HG03196 (cell line): Measurements from ENCODE around the gene NINJ2.

Experiments used
- ATAC-seq: cut with Tn5 transposase; IDR thresholded peaks from one replicate; pipeline ENCODE4 v1.9.1; 2021; ENCODE audit not compliant: unreplicated experiment

The NINJ2 gene

DNA sequence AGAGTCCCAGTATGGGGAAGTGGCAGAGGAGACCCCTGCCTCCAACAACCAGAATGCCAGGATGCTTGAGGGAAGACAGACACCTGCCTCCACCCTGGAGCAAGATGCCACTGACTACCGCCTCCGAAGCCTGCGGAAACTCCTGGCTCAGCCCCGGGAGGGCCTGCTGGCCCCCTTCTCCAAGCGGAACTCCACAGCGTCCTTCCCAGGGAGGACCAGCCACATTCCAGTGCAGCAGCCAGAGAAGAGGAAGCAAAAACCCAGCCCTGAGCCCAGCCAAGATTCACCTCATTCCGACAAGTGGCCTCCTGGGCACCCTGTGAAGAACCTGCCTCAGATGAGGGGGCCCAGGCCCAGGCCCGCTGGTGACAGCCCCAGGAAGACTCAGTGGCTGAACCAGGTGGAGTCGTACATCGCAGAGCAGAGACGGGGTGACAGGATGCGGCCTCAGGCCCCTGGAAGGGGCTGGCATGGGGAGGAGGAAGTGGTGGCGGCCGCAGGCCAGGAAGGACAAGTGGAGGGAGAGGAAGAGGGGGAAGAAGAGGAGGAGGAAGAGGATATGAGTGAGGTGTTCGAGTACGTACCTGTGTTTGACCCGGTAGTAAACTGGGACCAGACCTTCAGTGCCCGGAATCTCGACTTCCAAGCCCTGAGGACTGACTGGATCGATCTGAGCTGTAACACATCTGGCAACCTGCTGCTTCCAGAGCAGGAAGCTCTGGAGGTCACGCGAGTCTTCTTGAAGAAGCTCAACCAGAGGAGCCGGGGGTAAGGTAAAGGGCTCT, 109.8 kb downstream of the NINJ2 start:
- peak; percentile 53 for ATAC-seq

DNA sequence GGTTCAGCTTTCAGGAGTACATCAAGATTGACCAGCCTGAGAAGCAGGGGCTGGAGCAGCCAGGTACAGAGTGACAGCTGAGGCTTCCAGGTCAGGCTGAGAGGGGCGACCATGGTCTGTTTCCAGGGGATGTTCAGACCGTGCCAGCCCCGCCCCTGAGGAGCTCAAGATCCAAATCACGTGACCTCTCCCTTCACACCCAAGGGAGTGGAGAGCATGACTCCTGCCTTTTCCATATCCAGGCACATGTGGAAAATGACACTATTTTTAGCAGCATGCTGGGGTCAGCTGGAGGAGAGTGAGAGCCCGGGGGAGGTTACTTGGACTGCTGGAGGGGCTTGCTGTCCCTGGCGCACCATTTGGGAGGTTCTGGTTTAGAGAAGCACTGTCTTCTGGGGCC, 110.8 kb downstream of the NINJ2 start:
- no peak for ATAC-seq

- no peak for ATAC-seq
These were observed 112.6 kb downstream of the NINJ2 start for GRCh38 chr12:550473-551260.

- no peak for ATAC-seq
These were observed 113.7 kb downstream of the NINJ2 start for GRCh38 chr12:549476-550082.

DNA sequence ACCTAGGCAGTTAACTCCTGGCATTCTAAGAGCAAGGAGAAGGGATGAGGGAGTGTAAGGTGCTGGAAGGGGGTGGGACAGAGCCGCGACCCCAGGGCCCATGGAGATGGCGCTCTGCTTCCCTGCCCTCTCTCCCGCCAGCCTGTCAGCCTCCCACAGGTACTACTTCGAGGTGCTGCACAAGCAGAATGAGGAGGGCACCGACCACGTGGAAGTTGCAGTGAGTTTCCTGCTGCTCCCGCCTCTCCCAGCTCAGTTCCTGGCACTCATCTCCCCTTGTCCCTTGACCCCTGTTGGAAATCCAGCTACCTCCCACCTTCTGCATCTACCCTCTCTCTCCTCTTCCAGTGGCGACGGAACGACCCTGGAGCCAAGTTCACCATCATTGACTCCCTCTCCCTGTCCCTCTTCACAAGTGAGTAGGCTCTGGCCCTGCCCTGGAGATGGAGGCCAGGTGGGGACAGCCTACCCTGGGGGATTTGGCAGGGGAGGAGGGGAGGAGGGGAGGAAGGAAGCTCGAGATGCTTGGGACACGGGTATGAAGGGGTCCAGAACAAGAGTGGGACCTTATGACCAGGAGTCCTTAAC, 115.3 kb downstream of the NINJ2 start:
- ATAC-seq: no peak

GRCh38 chr12:546920-547845, 116.1 kb downstream of the NINJ2 start:
- no peak for ATAC-seq

GRCh38 chr12:546265-546919, 116.9 kb downstream of the NINJ2 start:
- no peak for ATAC-seq

DNA sequence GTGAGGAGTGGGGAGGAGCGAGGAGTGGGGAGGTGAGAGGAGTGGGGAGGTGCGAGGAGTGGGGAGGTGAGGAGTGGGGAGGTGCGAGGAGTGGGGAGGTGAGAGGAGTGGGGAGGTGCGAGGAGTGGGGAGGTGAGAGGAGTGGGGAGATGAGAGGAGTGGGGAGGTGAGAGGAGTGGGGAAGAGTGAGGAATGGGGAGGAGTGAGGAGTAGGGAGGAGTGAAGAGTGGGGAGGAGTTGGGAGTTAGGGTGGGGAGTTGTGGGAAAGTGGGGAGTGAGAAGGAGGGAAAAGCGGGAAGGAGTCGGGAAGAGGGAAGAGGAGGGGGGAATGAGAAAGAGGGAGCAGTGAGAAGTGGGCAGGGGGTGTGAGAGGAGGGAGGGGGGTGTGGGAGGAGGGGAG, 117.4 kb downstream of the NINJ2 start:
- ATAC-seq: no peak

DNA sequence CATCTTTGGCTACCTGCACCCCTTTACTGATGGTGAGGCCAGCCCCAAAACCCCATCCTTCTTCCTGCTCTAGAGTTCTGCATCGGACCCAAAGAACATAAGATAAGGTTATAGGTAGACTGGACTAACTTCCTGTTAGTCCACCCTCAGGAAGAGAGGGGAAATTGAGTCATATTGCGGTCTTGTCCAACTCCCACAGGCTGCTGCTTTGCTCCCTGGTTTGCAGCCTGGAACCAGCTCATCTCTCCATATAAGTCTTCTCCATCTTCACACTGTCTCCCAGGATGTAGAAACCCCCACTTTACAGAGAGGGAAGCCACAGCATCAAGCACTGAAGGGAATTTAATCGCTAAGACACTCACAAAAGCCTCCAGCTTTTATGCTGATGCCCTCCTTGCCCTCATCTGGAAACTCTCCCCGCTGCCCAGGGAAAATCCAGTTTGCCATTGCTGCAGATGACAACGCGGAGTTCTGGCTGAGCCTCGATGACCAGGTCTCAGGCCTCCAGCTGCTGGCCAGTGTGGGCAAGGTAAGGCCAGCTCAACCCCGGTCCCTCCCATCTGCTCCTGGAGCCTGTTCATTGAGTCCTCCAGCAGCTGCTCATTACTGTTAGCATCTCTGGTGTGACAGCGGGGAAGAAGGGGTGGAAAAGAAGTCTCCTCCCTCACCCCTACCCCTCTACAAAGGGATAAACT, 118.2 kb downstream of the NINJ2 start:
- no peak for ATAC-seq

DNA sequence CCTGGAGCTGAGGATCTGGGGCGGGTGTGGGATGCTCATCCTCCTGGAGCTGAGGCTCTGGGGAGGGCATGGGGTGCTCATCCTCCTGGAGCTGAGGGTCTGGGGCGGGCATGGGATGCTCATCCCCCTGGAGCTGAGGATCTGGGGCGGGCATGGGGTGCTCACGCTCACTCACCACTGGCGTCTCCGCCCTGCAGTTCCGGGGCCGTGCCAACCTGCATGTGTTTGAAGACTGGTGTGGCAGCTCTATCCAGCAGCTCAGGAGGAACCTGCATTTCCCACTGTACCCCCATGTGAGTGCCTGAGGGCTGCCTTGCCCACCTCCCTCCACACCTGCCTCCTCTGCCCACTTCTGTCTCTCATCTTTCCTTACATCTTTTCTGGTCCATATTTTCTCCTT, 119.1 kb downstream of the NINJ2 start:
- ATAC-seq: no peak

DNA sequence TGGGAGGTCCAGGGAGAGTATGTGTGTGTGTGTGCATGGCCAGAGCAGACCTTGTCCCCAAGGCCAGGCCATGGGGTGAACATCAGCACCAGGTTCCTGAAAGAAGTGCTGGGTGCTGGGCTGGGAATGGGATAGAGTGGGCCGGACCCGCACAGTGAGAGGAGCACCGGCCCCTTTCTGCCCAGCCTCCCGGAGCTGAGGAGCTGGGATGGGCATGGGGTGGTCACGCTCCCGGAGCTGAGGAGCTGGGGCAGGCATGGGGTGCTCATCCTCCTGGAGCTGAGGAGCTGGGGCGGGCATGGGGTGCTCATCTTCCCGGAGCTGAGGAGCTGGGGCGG, 120.2 kb downstream of the NINJ2 start:
- ATAC-seq: no peak

DNA sequence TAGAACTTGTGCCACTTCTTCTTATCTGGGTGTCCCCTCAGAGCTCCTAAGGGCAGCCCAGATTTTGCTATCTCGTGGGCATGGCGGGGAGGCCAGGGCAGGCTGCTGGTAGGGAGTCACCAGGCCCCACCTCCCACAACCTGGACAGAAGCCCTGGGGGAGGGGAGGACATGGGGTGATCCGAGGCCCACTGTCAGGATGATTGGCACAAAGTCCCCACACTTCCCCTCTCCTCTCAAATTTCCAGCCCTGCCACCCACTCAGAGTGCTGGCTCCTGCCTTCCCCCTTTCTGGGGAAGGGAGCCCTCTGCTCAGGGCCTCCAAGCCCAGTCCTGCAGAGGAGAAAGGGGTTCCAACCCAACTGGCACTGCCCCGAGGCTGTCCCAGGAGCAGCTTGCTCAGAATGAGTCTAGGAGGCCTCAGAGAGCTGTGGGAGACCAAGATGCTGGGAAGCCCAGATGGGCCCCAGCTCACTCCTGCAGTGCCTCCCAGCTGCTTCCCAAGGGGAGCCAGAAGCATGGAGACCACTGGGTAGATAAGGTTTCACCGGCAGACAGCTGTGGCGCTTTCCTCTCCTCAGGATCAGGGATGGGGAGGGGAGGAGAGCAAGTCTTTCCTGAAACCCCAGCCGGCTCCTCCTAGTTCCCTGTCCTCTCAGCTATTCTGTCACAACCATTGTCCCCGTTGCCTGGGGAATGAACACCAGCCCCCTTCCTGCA, 120.7 kb downstream of the NINJ2 start:
- ATAC-seq: no peak

- ATAC-seq: no peak
These were observed 121.4 kb downstream of the NINJ2 start for GRCh38 chr12:541676-542324.

DNA sequence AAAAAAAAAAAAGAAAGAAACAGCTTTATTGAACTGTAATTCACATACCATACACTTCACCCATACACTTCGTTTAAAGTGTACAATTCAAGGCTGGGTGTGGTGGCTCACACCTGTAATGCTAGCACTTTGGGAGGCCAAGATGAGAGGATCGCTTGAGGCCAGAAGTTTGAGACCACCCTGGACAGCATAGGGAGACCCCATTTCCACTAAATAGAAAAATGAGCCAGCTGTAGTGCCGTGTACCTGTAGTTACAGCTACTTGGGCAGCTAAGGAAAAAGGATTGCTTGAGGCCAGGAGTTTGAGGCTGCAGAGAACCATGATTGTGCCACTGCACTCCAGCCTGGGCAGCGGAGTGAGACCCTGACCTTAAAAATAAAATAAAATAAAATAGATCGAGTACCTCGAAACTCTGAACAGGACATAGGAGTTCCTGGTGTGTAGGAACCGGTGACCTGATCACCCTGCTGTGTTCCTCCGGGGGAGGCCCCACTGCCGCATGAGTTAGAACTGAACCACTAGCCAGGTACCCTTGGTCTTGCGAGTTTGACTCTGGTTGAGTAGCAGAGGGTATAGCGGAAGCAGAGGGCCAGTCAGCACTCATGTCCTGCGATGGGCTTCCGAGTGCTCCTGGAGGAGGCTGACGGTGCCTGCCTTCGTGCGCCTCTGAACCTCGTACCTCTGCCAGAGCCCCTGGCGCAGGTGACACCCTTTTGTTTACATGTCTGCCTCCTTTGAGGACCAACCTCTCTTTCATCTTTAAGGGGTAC, 123.5 kb downstream of the NINJ2 start:
- ATAC-seq: no peak

DNA sequence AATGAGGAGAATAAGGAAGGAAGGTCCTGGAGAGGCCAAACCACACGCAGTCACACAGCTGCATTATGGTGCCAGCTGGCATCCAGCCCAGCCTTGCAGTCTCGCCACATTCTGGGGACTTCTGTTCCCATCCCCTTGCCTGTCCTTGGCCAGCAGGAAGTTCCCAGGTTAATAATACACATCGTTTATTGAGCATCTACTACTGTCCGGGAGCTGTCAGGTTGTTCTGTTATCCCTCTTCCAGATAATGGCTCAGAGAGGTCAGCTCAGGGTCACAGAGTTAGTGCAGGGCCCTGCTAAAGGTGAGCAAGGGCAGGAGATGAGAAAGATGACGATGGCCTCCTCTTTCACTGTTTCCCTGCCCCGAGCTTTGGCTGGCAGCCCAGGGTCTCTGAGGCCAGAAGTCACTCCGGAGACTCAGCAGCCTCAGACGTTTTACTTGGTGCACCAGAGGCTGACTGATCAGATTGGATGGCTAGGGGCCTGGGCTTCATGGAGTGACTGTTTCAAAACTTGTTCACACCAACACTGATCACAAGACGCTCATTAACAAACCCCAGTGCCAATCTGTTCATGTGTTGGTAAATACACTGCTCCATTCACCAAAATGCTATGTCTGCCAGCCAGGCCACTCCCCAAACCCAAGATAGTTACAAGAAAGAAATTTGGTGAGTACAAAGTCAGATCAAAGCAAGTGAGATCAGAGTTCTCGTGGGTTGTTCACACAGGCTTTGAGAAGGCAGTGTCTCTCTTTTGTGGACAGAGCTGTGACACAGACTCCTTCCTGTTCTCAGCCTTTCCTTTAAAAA, 124.3 kb downstream of the NINJ2 start:
- no peak for ATAC-seq

- no peak for ATAC-seq
These were observed 125.5 kb downstream of the NINJ2 start for GRCh38 chr12:537772-538171.

GRCh38 chr12:536751-537245, 126.4 kb downstream of the NINJ2 start:
- ATAC-seq: no peak
